ENCODE measurements around the gene COX4I2.

COX4I2 gene

DNA sequence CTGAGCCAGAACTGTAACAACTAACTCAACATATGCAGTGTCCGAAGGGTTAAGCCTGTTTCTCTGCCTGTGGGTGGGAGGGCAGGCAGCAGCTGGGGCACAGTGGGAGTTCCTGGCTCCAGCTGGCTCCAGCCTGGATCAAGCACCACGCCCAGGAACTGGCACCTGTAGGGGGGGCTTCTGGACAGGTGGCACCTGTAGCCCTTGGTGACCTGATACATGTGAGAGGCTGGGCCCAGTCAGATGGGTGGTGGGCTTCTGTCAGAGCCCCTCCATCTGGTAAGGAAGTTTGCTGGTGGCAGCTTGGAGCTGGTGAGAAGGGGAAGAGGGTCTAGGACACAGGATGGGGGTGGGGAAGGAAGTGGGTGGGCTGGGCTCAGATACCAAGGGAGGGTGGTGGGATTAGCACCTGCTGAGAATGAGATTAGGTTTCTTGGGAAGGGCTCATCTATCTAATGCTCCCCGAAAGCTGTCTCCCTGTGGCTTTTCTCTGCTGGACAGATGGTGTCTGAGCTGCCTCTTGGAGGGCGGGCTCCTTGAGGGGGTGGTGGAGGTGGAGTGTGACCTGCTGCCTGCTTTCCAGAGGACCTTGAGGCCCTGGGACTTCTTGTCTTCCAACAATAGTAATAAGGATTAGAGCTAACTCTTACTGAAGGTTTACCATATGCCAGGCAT is 56.4 kb downstream of the COX4I2 start:
- no peak overlapping the region for H3K27ac ChIP-seq (ENCODE audit: insufficient read depth, low read length, poor library complexity, severe bottlenecking)
- peaks cover 5% of the 10 kb centered on the region for H3K4me1 ChIP-seq (ENCODE audit: control insufficient read depth, insufficient read depth, low read length, poor library complexity, severe bottlenecking)
- no peak for DNase-seq

More for the DNA sequence above, 56.4 kb downstream of the COX4I2 start:
- Histone ChIP-seq H3K4me3 (ENCODE audit: insufficient read depth, low read depth, low read length, poor library complexity, severe bottlenecking) (no peak overlapping the region), H3K9me3 (ENCODE audit: control insufficient read depth, low read length) (no peaks in the 10 kb centered on the region), H3K36me3 (ENCODE audit: control insufficient read depth, insufficient read depth, low read length) (peaks cover 5% of the 10 kb centered on the region), H3K27me3 (replicated peaks; ENCODE audit: control insufficient read depth, insufficient read depth, low read length, poor library complexity, severe bottlenecking) (no peaks in the 10 kb centered on the region)

All from effector memory CD4-positive, alpha-beta T cell (primary cell).